B cell (primary cell): ENCODE results near the gene NAV2. TPM values are rescaled to one million over a fixed set of nuclear protein-coding genes. Genes with fewer than 3 reads are reported as not detected.

ENCODE experiments used
- ATAC-seq: fragments of 200-7000 bp; cut with Tn5 transposase; one replicate; pipeline ENCODE4 v1.10.0; 2021; ENCODE audit warnings: low read depth, mild to moderate bottlenecking, moderate number of reproducible peaks, moderate library complexity
- CTCF ChIA-PET: fragments of 350-600 bp; sonication (Branson Sonifier 250); formaldehyde crosslinking; loops from one replicate; lab custom pipeline; 2021; ENCODE audit warnings: antibody characterized with exemption, inconsistent platforms; lab: Charles Lee
- POLR2A ChIA-PET: fragments of 350-600 bp; sonication (Branson Sonifier 250); formaldehyde crosslinking; loops from one replicate; lab custom pipeline; 2021; ENCODE audit warnings: antibody characterized with exemption; lab: Charles Lee
- DNase-seq: peaks from one replicate; pipeline ENCODE4 v3.0.0; 2013
- H2AFZ ChIP-seq: 2 replicates; pipeline ENCODE4 v1.6.1; 2012; ENCODE audit warnings: mild to moderate bottlenecking, low read depth, low read length; ENCODE audit not compliant: insufficient read depth, poor library complexity, severe bottlenecking
- H3K27ac ChIP-seq, 2 donors: 1 replicate in 1 of 2; 2 replicates in 1 of 2; pipeline ENCODE4 v1.5.1; 2012 to 2013; ENCODE audit warnings: low read length in 2 of 2, mild to moderate bottlenecking in 2 of 2, moderate library complexity in 1 of 2
- H3K27me3 ChIP-seq, 4 experiments: fragments of 200-600 bp in 1 of 4; sonication (generic) in 1 of 4; replicated peaks in 1 of 4; 1 replicate in 2 of 4; 2 replicates in 2 of 4; pipeline versions ENCODE4 v1.6.1 to v1.7.0; 2013 to 2016; ENCODE audit warnings: low read length in 3 of 4, mild to moderate bottlenecking in 2 of 4, mixed read lengths in 1 of 4, moderate library complexity in 1 of 4; ENCODE audit not compliant: insufficient read depth in 4 of 4, control insufficient read depth in 3 of 4; ENCODE audit errors: control extremely low read depth in 1 of 4
- H3K36me3 ChIP-seq, 2 experiments: replicated peaks in 1 of 2; 1 replicate in 1 of 2; 2 replicates in 1 of 2; pipeline versions ENCODE4 v1.6.1 to v1.7.1; 2013; ENCODE audit warnings: low read length in 1 of 2; ENCODE audit not compliant: insufficient read depth in 2 of 2, control insufficient read depth in 1 of 2; ENCODE audit errors: control extremely low read depth in 1 of 2, extremely low read depth in 1 of 2
- H3K4me1 ChIP-seq, 2 donors: fragments of 200-600 bp in 1 of 2; sonication (generic) in 1 of 2; 1 replicate in 1 of 2; 2 replicates in 1 of 2; pipeline versions ENCODE4 v1.5.1 to v1.6.1; 2013 to 2017; ENCODE audit warnings: low read length in 2 of 2; ENCODE audit not compliant: control insufficient read depth in 2 of 2, insufficient read depth in 2 of 2
- H3K4me2 ChIP-seq: replicated peaks from 2 replicates; pipeline ENCODE3; 2012; ENCODE audit warnings: mild to moderate bottlenecking, low read depth, low read length; ENCODE audit not compliant: poor library complexity, severe bottlenecking
- H3K4me3 ChIP-seq, 5 experiments: fragments of 200-600 bp in 1 of 5; sonication (generic) in 1 of 5; 1 replicate in 3 of 5; 2 replicates in 2 of 5; pipeline versions ENCODE4 v1.5.1 to v1.7.0; 2011 to 2016; ENCODE audit warnings: low read length in 4 of 5, mild to moderate bottlenecking in 4 of 5, low read depth in 2 of 5, control low read depth in 1 of 5, moderate library complexity in 1 of 5; ENCODE audit not compliant: insufficient read depth in 1 of 5; ENCODE audit errors: control extremely low read depth in 1 of 5, extremely low read depth in 1 of 5
- H3K79me2 ChIP-seq: fragments of 200-600 bp; sonication (generic); one replicate; pipeline ENCODE4 v1.6.0; 2016; ENCODE audit warnings: low read length; ENCODE audit not compliant: control insufficient read depth, insufficient read depth
- H3K9ac ChIP-seq: fragments of 200-600 bp; sonication (generic); 2 replicates; pipeline ENCODE4 v1.6.1; 2017; ENCODE audit warnings: mild to moderate bottlenecking, low read length, moderate library complexity
- H3K9me3 ChIP-seq, 3 donors: one replicate each; pipeline versions ENCODE4 v1.6.1 to v1.7.1; 2013; ENCODE audit warnings: low read length in 2 of 3; ENCODE audit not compliant: control insufficient read depth in 2 of 3, insufficient read depth in 1 of 3; ENCODE audit errors: control extremely low read depth in 1 of 3
- H4K20me1 ChIP-seq: 2 replicates; pipeline ENCODE4 v1.6.0; 2012; ENCODE audit warnings: mild to moderate bottlenecking, low read length; ENCODE audit not compliant: insufficient read depth, control insufficient read depth, poor library complexity, severe bottlenecking
- H3K27ac Mint-ChIP-seq: one replicate; pipeline ENCODE4 v1.8.0; 2021; ENCODE audit warnings: mixed read lengths
- H3K27me3 Mint-ChIP-seq: one replicate; pipeline ENCODE4 v1.8.0; 2021; ENCODE audit warnings: mixed read lengths
- H3K4me1 Mint-ChIP-seq: one replicate; pipeline ENCODE4 v1.8.0; 2021; ENCODE audit warnings: mixed read lengths
- H3K4me3 Mint-ChIP-seq: one replicate; pipeline ENCODE4 v1.8.0; 2021; ENCODE audit warnings: mixed read lengths
- H3K9me3 Mint-ChIP-seq: one replicate; pipeline ENCODE4 v1.8.0; 2022; ENCODE audit warnings: mixed read lengths; ENCODE audit not compliant: insufficient read depth
- CTCF ChIP-seq: fragments of 200-600 bp; IDR thresholded peaks from one replicate; pipeline ENCODE4 v1.8.0; 2022; ENCODE audit warnings: antibody characterized with exemption, mild to moderate bottlenecking
- EZH2 ChIP-seq: IDR thresholded peaks from 2 replicates; pipeline ENCODE4 v1.6.1; 2012; ENCODE audit warnings: borderline replicate concordance, low read depth, mild to moderate bottlenecking, moderate library complexity, low read length; ENCODE audit not compliant: insufficient read depth, poor library complexity, severe bottlenecking
- WGBS: methylation state at CpG from one replicate; pipeline ENCODE4 v1.1.5; 2013; ENCODE audit warnings: missing lambda C conversion rate; ENCODE audit not compliant: insufficient coverage; 5-methylcytosine and 5-hydroxymethylcytosine counted together
- intact Hi-C: fragments of 100-400 bp; cut with micrococcal nuclease; formaldehyde crosslinking; loops from one replicate; pipeline ENCODE4 v1.10.0; 2022
- polyA plus RNA-seq: library from polyadenylated mRNA; depleted of rRNA; stranded (reverse); fragments of >200 nt; gene quantifications from 2 replicates; pipeline ENCODE4 v1.2.3, GENCODE V29; 2012
- total RNA-seq, 2 donors: library from RNA; stranded (reverse); fragments of 120-200 nt in 1 of 2; gene quantifications; 1 replicate in 1 of 2; 2 replicates in 1 of 2; pipeline versions ENCODE4 v1.2.3 to v1.2.4, GENCODE V29; 2013 to 2022

NAV2 gene
- total and polyA plus RNA-seq, 2 donors (not counting 1 experiment from before 2014, with no cell fraction given) = 0.82 to 22.2 TPM

GRCh38 chr11:20022363-20023081, 309.9 kb downstream of the NAV2 start:
- Histone ChIP-seq H3K4me1 (no peaks in the 10 kb centered on the region), H3K79me2 (no peaks in the 10 kb centered on the region), H3K27ac (no peak overlapping the region), H3K9me3 (no peaks in the 10 kb centered on the region), H3K4me2 (no peak overlapping the region), H3K36me3 (no peaks in the 10 kb centered on the region), H3K27me3 (no peaks in the 10 kb centered on the region), H4K20me1 (no peaks in the 10 kb centered on the region), H3K9ac (no peak overlapping the region), H2AFZ (no peak overlapping the region), H3K4me3 (no peak overlapping the region)
- no peak overlapping the region for H3K4me3 Mint-ChIP-seq
- H3K27me3 Mint-ChIP-seq = peaks cover 11% of the 10 kb centered on the region
- no peak for TF ChIP-seq CTCF
- TF ChIP-seq EZH2 = no peak
- DNase-seq (no peak), ATAC-seq (no peak)
- no peaks in the 10 kb centered on the region for H3K9me3 Mint-ChIP-seq
- H3K27ac Mint-ChIP-seq = no peak overlapping the region
- WGBS = 41% methylated on average over 5 of the region's 10 CpGs
- ChIA-PET POLR2A (no interaction called here), CTCF (no interaction called here)
- H3K4me1 Mint-ChIP-seq = no peaks in the 10 kb centered on the region
- intact Hi-C loops = no loop called here

GRCh38 chr11:20023082-20023426, 310.4 kb downstream of the NAV2 start:
- 91% methylated on average over 4 of the region's 6 CpGs for WGBS
- H3K4me1 ChIP-seq = no peaks in the 10 kb centered on the region
- intact Hi-C loops = no loop called here

More at GRCh38 chr11:20023082-20023426, 310.4 kb downstream of the NAV2 start:
- Histone ChIP-seq H4K20me1 (no peaks in the 10 kb centered on the region), H3K9ac (no peak overlapping the region), H3K4me3 (no peak overlapping the region), H3K27me3 (no peaks in the 10 kb centered on the region), H3K79me2 (no peaks in the 10 kb centered on the region), H3K4me2 (no peak overlapping the region), H3K36me3 (no peaks in the 10 kb centered on the region), H3K27ac (no peak overlapping the region), H3K9me3 (no peaks in the 10 kb centered on the region), H2AFZ (no peak overlapping the region)
- ChIA-PET CTCF (no interaction called here), POLR2A (no interaction called here)
- TF ChIP-seq CTCF (no peak), EZH2 (no peak)
- Mint-ChIP-seq H3K27ac (no peak overlapping the region), H3K9me3 (no peaks in the 10 kb centered on the region), H3K4me3 (no peak overlapping the region), H3K27me3 (peaks cover 9% of the 10 kb centered on the region), H3K4me1 (no peaks in the 10 kb centered on the region)
- ATAC-seq (no peak), DNase-seq (no peak)
